Sigmoid colon (tissue), 4 donors: ENCODE data around the gene SCUBE1.

ENCODE experiments used
- CTCF ChIP-seq, 4 experiments: fragments of 450-650 bp in 3 of 4; fragments of 200-600 bp in 1 of 4; IDR thresholded peaks; one replicate each; pipeline ENCODE4 v1.5.1; 2016 to 2019; ENCODE audit warnings: antibody characterized with exemption in 4 of 4, mild to moderate bottlenecking in 3 of 4, moderate library complexity in 2 of 4
- EP300 ChIP-seq, 4 donors: sonication (generic); formaldehyde crosslinking; IDR thresholded peaks; one replicate each; pipeline ENCODE4 v1.6.1; 2017; ENCODE audit warnings: antibody characterized with exemption in 4 of 4
- POLR2A ChIP-seq, 2 donors: fragments of 450-650 bp; IDR thresholded peaks; one replicate each; pipeline ENCODE4 v1.6.1; 2016; ENCODE audit warnings: antibody characterized with exemption in 2 of 2, mild to moderate bottlenecking in 2 of 2, moderate library complexity in 2 of 2

- TF ChIP-seq CTCF (IDR thresholded peaks at IDR 0.05) (no peak), EP300 (IDR thresholded peaks at IDR 0.05) (no peak), POLR2A (IDR thresholded peaks at IDR 0.05) (no peak)
Measured at GRCh38 chr22:43220625-43221380, 122.4 kb downstream of the SCUBE1 start.
